ENCODE measurements around the gene AK8.

AK8 gene

DNA sequence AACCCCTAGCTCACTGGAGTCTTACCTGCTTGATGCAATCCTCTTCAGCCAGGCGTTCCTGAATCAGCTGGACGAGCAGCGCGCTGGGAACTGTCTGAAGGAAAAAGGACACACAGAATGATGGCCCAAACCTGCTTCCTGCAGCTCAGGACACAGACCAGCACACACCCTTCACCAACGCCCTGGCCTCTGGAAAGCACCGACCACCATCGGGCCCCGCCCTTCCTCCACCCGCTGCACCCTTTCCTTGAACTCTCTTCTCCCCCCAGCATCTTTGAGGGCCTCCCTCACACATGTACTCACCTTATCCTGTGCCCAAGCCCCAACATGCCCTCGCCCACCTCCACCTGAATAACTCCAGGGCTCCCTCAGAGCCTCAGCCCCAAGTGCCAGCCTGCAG lies 23.3 kb downstream of the AK8 start:
- TF ChIP-seq, protein P1, sequence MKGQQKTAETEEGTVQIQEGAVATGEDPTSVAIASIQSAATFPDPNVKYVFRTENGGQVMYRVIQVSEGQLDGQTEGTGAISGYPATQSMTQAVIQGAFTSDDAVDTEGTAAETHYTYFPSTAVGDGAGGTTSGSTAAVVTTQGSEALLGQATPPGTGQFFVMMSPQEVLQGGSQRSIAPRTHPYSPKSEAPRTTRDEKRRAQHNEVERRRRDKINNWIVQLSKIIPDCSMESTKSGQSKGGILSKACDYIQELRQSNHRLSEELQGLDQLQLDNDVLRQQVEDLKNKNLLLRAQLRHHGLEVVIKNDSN (IDR thresholded peaks at IDR 0.05) = no peak
- TF ChIP-seq RAD21 (IDR thresholded peaks at IDR 0.05; ENCODE audit: low read depth) (no peak), EGR1 (IDR thresholded peaks at IDR 0.05) (no peak), CREB1 (IDR thresholded peaks at IDR 0.05; ENCODE audit: low read depth) (no peak), TEAD4 (IDR thresholded peaks at IDR 0.05) (no peak), TCF12 (IDR thresholded peaks at IDR 0.05; ENCODE audit: low read depth) (no peak), FOXM1 (IDR thresholded peaks at IDR 0.05; ENCODE audit: borderline replicate concordance, low read depth) (no peak), EP300 (IDR thresholded peaks at IDR 0.05; ENCODE audit: borderline replicate concordance) (no peak), ZBTB7A (IDR thresholded peaks at IDR 0.05; ENCODE audit: low read depth) (no peak), CEBPB (IDR thresholded peaks at IDR 0.05) (no peak), NFIC (IDR thresholded peaks at IDR 0.05) (no peak), YY1 (IDR thresholded peaks at IDR 0.05; ENCODE audit: low read depth) (no peak)
- TF ChIP-seq, protein P2, sequence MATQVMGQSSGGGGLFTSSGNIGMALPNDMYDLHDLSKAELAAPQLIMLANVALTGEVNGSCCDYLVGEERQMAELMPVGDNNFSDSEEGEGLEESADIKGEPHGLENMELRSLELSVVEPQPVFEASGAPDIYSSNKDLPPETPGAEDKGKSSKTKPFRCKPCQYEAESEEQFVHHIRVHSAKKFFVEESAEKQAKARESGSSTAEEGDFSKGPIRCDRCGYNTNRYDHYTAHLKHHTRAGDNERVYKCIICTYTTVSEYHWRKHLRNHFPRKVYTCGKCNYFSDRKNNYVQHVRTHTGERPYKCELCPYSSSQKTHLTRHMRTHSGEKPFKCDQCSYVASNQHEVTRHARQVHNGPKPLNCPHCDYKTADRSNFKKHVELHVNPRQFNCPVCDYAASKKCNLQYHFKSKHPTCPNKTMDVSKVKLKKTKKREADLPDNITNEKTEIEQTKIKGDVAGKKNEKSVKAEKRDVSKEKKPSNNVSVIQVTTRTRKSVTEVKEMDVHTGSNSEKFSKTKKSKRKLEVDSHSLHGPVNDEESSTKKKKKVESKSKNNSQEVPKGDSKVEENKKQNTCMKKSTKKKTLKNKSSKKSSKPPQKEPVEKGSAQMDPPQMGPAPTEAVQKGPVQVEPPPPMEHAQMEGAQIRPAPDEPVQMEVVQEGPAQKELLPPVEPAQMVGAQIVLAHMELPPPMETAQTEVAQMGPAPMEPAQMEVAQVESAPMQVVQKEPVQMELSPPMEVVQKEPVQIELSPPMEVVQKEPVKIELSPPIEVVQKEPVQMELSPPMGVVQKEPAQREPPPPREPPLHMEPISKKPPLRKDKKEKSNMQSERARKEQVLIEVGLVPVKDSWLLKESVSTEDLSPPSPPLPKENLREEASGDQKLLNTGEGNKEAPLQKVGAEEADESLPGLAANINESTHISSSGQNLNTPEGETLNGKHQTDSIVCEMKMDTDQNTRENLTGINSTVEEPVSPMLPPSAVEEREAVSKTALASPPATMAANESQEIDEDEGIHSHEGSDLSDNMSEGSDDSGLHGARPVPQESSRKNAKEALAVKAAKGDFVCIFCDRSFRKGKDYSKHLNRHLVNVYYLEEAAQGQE (IDR thresholded peaks at IDR 0.05; ENCODE audit: low read depth) = no peak

DNA sequence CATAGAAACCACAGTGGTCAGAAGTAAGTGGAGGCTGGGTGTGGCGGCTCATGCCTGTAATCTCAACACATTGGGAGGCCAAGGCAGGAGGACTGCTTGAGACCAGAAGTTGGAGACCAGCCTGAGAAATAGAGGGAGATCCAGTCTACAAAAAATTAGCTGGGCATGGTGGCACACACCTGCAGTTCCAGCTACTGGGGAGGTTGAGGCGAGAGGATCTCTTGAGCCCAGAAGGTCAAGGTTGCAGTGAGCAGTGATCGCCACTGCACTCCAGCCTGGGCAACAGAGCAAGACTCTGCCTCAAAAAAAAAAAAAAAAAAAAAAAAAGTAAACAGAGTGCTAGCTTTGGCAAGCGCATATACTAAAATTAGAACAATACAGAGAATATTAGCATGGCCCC lies 24.6 kb downstream of the AK8 start:
- TF ChIP-seq, protein P2 (IDR thresholded peaks at IDR 0.05; ENCODE audit: low read depth) = no peak
- no peak for TF ChIP-seq TCF12 (IDR thresholded peaks at IDR 0.05; ENCODE audit: low read depth)
- TF ChIP-seq, protein P3, sequence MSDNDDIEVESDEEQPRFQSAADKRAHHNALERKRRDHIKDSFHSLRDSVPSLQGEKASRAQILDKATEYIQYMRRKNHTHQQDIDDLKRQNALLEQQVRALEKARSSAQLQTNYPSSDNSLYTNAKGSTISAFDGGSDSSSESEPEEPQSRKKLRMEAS (IDR thresholded peaks at IDR 0.05) = no peak
- no peak for TF ChIP-seq YY1 (IDR thresholded peaks at IDR 0.05; ENCODE audit: low read depth)
- TF ChIP-seq CEBPB (IDR thresholded peaks at IDR 0.05) = no peak
- TF ChIP-seq, protein P1 (IDR thresholded peaks at IDR 0.05) = no peak
- TF ChIP-seq ZBTB7A (IDR thresholded peaks at IDR 0.05; ENCODE audit: low read depth) = no peak
- TF ChIP-seq RAD21 (IDR thresholded peaks at IDR 0.05; ENCODE audit: low read depth) = no peak
- no peak for TF ChIP-seq EP300 (IDR thresholded peaks at IDR 0.05; ENCODE audit: borderline replicate concordance)
- TF ChIP-seq EGR1 (IDR thresholded peaks at IDR 0.05) = no peak
- TF ChIP-seq NFIC (IDR thresholded peaks at IDR 0.05) = no peak
- TF ChIP-seq FOXM1 (IDR thresholded peaks at IDR 0.05; ENCODE audit: borderline replicate concordance, low read depth) = no peak
- no peak for TF ChIP-seq TAF1 (IDR thresholded peaks at IDR 0.05; ENCODE audit: low read depth)
- no peak for TF ChIP-seq TEAD4 (IDR thresholded peaks at IDR 0.05)
- no peak for TF ChIP-seq CREB1 (IDR thresholded peaks at IDR 0.05; ENCODE audit: low read depth)

DNA sequence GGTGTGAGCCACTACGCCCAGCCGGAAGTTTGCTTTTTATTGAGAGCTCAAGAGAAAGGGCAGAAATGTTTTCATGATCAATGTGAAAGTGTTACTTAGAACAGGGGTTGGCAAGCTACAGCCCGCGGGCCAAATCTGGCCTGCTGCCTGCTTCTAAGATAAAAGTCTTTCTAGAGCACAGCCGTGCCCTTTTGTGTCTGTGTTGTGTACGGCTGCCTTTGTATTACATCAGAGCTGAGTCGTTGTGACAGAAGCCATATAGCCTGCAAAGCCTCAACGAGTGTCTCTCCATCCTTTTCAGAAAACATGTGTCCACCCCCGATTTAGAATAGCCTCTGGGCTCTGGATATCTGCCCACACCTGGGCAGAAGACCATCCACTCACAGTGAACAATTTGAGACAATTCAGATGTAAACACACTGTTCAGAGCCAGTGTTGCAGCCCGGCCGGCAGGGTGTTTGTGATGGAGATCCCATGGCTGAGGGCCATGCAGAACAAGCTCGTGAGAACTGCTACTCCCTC lies 28.8 kb downstream of the AK8 start:
- TF ChIP-seq RAD21 (IDR thresholded peaks at IDR 0.05; ENCODE audit: low read depth) (no peak), FOXM1 (IDR thresholded peaks at IDR 0.05; ENCODE audit: borderline replicate concordance, low read depth) (no peak), TCF12 (IDR thresholded peaks at IDR 0.05; ENCODE audit: low read depth) (no peak), EGR1 (IDR thresholded peaks at IDR 0.05) (no peak), CEBPB (IDR thresholded peaks at IDR 0.05) (no peak), NFIC (IDR thresholded peaks at IDR 0.05) (no peak), TEAD4 (IDR thresholded peaks at IDR 0.05) (no peak), TAF1 (IDR thresholded peaks at IDR 0.05; ENCODE audit: low read depth) (no peak), EP300 (IDR thresholded peaks at IDR 0.05; ENCODE audit: borderline replicate concordance) (no peak), YY1 (IDR thresholded peaks at IDR 0.05; ENCODE audit: low read depth) (no peak), CREB1 (IDR thresholded peaks at IDR 0.05; ENCODE audit: low read depth) (no peak), ZBTB7A (IDR thresholded peaks at IDR 0.05; ENCODE audit: low read depth) (no peak)
- TF ChIP-seq, protein P1 (IDR thresholded peaks at IDR 0.05) = no peak
- TF ChIP-seq, protein P3 (IDR thresholded peaks at IDR 0.05) = no peak
- TF ChIP-seq, protein P2 (IDR thresholded peaks at IDR 0.05; ENCODE audit: low read depth) = no peak

All from Ishikawa (cell line).